GM12891 (cell line): ENCODE data around the gene RELL2.
A peak's percentile ranks its signal among the peaks of the same experiment; 100 is the strongest.

Source experiments
- DNase-seq: peaks from one replicate; pipeline ENCODE4 v3.0.0; 2011; ENCODE audit warnings: low spot score; ENCODE audit not compliant: insufficient read length
- FAIRE-seq: peaks from 2 replicates; lab custom pipeline; 2011; peaks lifted over from hg19 to GRCh38; lab: Jason Lieb, UNC
- PAX5 ChIP-seq: IDR thresholded peaks from 2 replicates; pipeline ENCODE4 v1.6.1; 2011; ENCODE audit warnings: low read length, moderate library complexity, mild to moderate bottlenecking; ENCODE audit not compliant: insufficient read depth, severe bottlenecking
- POLR2A ChIP-seq: IDR thresholded peaks from 2 replicates; pipeline ENCODE4 v1.6.1; 2011; ENCODE audit warnings: low read depth, low read length, control low read depth
- POLR2AphosphoS5 ChIP-seq: IDR thresholded peaks from 2 replicates; pipeline ENCODE4 v1.6.1; 2011; ENCODE audit warnings: low read depth, low read length, control low read depth
- POU2F2 ChIP-seq: IDR thresholded peaks from 2 replicates; pipeline ENCODE4 v1.6.1; 2011; ENCODE audit warnings: low read depth, mild to moderate bottlenecking, control low read depth, low read length, moderate library complexity
- SPI1 ChIP-seq: IDR thresholded peaks from 2 replicates; pipeline ENCODE4 v1.6.1; 2011; ENCODE audit warnings: low read depth, low read length, control low read depth
- TAF1 ChIP-seq: IDR thresholded peaks from 2 replicates; pipeline ENCODE4 v1.6.1; 2011; ENCODE audit warnings: low read depth, low read length, control low read depth

Gene RELL2

DNA sequence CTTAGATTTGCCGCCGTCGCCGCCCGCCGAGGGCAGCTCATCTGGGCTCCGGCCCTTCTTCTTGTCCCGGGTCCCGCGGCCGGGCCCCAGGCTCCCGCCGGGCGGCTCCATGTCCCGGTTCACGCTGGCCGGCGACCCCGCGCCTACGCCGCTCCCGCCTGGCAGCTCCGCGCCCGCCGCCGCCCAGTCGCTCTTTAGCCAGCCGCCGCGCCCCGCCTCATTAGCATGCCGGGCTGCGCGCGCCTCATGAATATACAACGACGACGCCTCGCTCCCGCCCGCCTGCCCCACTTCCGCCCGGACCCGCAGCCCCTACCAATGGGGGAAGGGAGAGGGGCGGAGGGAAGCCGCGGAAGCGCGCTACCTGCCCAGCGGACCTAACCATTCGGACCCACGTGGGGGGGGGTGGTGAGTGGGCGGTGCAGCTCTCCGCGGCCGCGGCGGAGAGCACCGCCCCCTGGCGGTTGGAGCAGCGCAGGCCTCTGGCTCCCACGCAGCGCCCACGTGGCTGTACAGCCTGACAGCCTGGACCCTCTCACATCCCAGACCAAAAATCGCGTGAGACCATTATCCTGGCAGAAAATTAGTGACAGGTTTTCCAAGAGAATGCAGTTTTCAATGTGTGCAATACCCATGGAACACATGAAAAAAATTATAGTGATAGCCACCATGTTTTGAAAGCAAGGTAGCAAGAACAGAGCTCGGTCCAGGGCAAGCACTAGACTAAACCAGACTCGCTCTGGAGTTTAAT is 17.8 kb upstream of the RELL2 start, which contains the start of gene DIAPH1:
TSS of gene DIAPH1 (minus strand) at position 197 of the 751 bp plus-strand sequence. CDS start at position 111, 86 bp downstream.
- TF ChIP-seq POLR2A = peak; percentile 34; the same call in 1 of the 2 replicates
- peak; percentile 50 for TF ChIP-seq PAX5
- no peak for TF ChIP-seq POLR2AphosphoS5
- peak; percentile 51 for TF ChIP-seq SPI1
- 0 out of 2 replicates have a peak, but pooled peaks have one; percentile 40 for TF ChIP-seq TAF1
- peak; percentile 95 for TF ChIP-seq POU2F2
- FAIRE-seq = peak; percentile 99

DNA sequence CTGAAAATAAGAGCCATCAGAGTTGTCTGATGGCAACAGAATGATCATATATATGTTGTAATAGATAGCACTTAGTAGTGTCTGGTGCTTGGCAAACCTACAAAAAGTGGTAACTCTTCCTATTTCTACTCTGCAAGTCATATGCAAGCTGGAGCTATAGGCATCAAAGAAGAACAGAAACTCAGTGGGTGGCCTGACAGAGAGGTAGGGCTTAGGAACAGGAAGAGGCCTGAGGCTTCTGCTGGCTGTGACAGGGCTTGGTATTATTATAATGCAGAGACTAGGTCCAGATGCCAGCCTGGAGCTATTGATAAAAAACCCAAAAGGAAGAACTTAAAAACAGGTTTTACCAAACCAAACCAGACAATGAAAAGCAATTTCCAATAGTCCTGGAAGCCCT is 13.6 kb upstream of the RELL2 start:
- DNase-seq (no peak), FAIRE-seq (peak; percentile 78)
- TF ChIP-seq PAX5 = no peak
- no peak for TF ChIP-seq TAF1
- no peak for TF ChIP-seq POU2F2
- no peak for TF ChIP-seq POLR2AphosphoS5
- TF ChIP-seq SPI1 = peak; percentile 90
- TF ChIP-seq POLR2A = no peak

More for the DNA sequence above, 17.8 kb upstream of the RELL2 start, which contains the start of gene DIAPH1:
- DNase-seq = peak; percentile 84

DNA sequence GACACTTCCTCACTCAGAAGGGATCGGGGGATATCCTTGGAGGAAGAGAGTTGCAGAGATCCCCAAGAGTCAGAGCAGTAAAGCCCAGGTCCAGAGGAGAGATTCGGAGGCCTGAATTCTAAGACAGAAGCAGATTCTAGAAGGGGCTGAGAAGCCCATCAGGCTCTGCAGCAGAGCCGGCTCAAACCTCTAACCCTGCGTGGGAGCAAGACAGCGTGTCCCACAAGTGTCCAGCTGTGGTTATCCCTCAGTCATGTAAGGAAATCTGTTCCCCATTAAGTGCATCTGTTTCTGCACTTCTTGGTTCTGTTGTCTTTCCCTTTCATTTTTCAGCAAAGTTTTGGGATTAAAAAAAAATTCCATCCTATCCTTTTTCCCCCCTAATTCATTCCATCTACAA is 13.2 kb upstream of the RELL2 start:
- TF ChIP-seq POU2F2 = no peak
- DNase-seq (no peak), FAIRE-seq (no peak)

DNA sequence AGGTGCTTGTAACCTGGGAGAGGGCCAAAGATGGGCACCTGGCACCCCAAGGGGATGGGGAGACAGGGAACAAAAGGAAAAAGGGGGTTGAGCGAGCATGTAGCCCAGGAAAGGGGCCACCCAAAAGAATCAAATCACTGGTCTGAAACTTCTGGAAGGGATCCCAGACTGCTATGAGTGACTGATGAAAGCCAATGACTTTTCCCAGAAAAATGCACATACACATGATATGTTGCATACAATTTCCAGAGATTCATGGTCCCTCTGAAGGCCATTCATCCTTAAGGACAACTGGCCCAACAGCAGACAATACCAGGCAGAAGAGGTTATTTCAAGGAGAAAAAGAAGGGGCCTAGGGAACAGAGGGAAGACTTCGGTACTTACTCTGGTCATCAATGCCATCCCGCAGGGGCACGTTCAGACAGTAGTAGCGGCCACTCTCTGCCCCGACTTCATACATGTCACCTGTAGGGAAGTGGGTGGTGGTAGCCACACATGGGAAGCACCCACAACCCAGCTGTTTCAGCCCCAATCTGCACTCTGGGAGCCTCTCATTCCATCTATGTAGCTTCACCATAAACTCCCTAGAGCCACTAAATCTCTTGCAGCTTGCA is 8.5 kb upstream of the RELL2 start:
- no peak for FAIRE-seq
- DNase-seq = no peak
- TF ChIP-seq PAX5 (no peak), TAF1 (no peak), POLR2AphosphoS5 (no peak), POU2F2 (no peak), POLR2A (no peak), SPI1 (no peak)

DNA sequence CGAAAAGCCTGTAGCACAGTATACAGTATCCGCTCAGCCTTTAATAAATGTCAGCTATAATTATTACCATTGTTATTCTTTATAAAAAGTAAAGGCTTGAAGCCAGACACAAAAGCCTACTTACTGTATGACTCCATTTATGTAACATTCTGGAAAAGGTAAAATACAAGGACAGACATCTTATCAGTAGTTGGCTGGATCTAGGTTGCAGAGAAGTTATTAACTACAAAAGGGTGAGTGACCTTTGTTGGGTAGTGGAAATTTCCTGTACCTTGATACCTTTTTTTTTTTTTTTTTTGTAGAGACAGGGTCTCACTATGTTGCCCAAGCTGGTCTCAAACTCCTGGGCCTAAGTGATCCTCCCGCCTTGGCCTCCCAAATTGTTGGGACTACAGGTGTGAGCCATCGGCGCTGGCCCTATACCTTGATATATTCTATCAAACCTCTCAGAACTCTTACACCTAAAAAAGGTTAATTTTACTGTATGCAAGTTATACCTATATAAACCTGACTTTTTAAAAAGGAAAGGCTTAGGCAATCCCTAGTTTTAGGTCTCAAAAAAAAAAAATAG is 6.1 kb upstream of the RELL2 start:
- TF ChIP-seq PAX5 (no peak), TAF1 (no peak), POU2F2 (no peak), POLR2A (no peak), SPI1 (no peak), POLR2AphosphoS5 (no peak)
- FAIRE-seq = no peak
- no peak for DNase-seq

DNA sequence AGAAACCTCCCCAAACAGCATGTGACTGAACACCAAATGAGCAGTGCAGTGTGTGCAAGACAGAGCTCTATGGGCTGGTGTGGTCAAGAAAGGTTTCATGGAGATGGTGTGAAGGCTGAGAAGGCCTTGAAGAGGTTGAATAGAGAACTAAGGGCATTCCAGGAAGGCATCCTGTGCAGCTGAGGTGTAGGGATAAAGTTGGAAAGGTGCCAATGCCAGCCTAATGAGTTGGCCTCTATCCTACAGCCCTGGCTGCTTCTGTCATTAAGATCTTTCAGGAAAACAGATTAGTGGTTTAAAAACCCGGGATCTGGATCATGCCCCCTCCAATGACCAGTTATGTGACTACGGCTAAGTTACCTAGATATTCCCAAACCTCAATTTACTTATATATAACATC is 4.1 kb upstream of the RELL2 start:
- FAIRE-seq (no peak), DNase-seq (no peak)
- TF ChIP-seq POLR2AphosphoS5 = no peak
- TF ChIP-seq PAX5 = no peak
- TF ChIP-seq POU2F2 = no peak
- TF ChIP-seq POLR2A = no peak
- no peak for TF ChIP-seq TAF1

DNA sequence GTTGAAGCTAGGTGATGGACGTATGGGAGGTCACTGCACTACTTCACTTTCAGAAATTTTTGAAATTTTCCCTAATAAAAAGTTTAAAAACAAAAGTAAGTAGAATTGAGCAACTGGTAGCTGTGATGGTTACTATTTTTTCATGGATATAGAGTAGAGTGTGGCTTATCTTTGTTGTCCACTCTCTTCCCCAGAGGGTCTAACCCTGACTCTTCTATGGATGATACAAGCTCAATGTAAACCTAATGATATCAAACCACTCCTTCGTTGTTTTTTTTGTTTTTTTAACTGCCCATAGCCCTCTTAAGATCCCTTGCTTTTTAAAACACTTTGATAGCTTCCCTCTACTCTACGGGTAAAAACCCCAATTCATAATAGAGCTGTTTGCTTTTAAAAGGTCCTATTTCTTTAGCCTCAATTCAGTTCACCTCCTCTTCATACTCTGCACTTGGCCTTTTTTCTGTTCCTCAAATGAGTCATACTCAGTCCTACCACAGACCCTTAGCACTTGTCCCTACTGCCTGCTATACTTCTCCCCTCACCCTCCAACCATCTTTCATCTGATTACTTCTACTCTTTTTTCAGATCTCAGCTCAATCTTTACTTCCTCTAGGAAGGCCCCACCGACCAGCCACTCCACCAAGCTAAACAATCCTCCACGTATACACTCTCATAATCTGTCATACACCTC is 2.8 kb upstream of the RELL2 start:
- TF ChIP-seq SPI1 = peak; percentile 88
- TF ChIP-seq PAX5 = no peak
- no peak for TF ChIP-seq POU2F2
- FAIRE-seq (peak; percentile 71), DNase-seq (no peak)

DNA sequence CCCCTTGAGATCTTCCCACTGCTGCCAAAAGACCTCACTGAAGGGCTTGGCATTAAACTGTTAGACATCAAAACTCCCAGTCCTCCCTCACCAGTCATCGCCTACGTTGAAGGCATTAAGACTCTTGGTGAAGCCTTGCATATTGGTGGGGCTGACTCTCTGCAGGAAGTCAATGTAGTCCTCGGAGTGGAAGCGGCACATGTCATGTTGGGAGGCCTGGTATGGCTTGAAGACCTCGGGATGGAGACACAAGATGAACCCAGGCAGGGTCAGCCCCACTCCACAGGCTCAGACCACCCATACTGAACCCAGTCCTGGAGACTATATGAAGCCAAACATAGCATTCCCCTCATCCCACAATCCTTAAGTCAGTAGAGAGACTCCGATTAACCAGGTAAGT is 2.1 kb upstream of the RELL2 start:
- FAIRE-seq = no peak
- TF ChIP-seq POLR2AphosphoS5 (no peak), POLR2A (no peak), TAF1 (no peak), PAX5 (no peak), SPI1 (no peak), POU2F2 (no peak)
- DNase-seq = no peak

DNA sequence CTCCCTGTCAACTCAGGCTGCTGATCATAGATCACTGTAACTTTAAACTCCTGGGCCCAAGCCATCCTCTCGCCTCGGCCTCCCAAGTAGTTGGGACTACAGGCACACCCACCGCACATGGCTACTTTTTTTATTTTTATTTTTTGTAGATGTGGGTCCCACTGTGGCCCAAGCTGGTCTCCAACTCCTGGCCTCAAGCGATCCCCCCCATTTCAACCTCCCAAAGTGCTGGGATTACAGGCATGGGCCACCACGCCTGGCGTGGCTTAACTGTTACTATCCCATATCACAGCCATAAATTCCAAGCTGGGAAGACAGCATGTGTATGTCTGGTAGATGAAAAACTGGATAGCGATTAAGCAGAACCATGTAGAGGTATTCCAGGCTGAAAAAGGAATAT is 1.2 kb upstream of the RELL2 start:
- FAIRE-seq (no peak), DNase-seq (no peak)

More for the DNA sequence above, 1.2 kb upstream of the RELL2 start:
- TF ChIP-seq PAX5 (no peak), TAF1 (no peak), POU2F2 (no peak), SPI1 (no peak), POLR2AphosphoS5 (no peak), POLR2A (no peak)
